ENCODE data around the gene ARF1.

The ARF1 gene

GRCh38 chr1:228082214-228082917 lies at the start of gene ARF1:
TSS of gene ARF1 (plus strand) at chr1:228082708. CDS start at chr1:228097115, 14,407 bp downstream.
- peak; percentile 87 for DNase-seq

GRCh38 chr1:228033376-228033775 lies 49.1 kb upstream of the ARF1 start:
- no peak for DNase-seq

GRCh38 chr1:228034954-228035837 lies 47.3 kb upstream of the ARF1 start:
- DNase-seq: no peak

- DNase-seq: no peak
These were observed 46.7 kb upstream of the ARF1 start for GRCh38 chr1:228035844-228036243.

- no peak for DNase-seq
These were observed 45.7 kb upstream of the ARF1 start for GRCh38 chr1:228036701-228037231.

GRCh38 chr1:228037401-228038386 lies 44.8 kb upstream of the ARF1 start:
- no peak for DNase-seq

- no peak for DNase-seq
These were observed 44.0 kb upstream of the ARF1 start for GRCh38 chr1:228038387-228039005.

- DNase-seq: no peak
These were observed 43.3 kb upstream of the ARF1 start for GRCh38 chr1:228039006-228039903.

GRCh38 chr1:228039986-228040385 lies 42.5 kb upstream of the ARF1 start:
- DNase-seq: no peak

GRCh38 chr1:228041316-228041715 lies 41.2 kb upstream of the ARF1 start:
- DNase-seq: no peak

- DNase-seq: no peak
These were observed 40.0 kb upstream of the ARF1 start for GRCh38 chr1:228042508-228042907.

GRCh38 chr1:228043281-228043848 lies 39.1 kb upstream of the ARF1 start:
- no peak for DNase-seq

GRCh38 chr1:228044961-228045360 lies 37.5 kb upstream of the ARF1 start:
- no peak for DNase-seq

- no peak for DNase-seq
These were observed 37.1 kb upstream of the ARF1 start for GRCh38 chr1:228045405-228045804.

GRCh38 chr1:228045871-228046270 lies 36.6 kb upstream of the ARF1 start:
- DNase-seq: no peak

- no peak for DNase-seq
These were observed 35.9 kb upstream of the ARF1 start for GRCh38 chr1:228046421-228047182.

GRCh38 chr1:228047183-228047466 lies 35.4 kb upstream of the ARF1 start:
- DNase-seq: no peak

GRCh38 chr1:228048120-228048519 lies 34.4 kb upstream of the ARF1 start:
- DNase-seq: no peak

GRCh38 chr1:228048659-228049298 lies 33.7 kb upstream of the ARF1 start:
- DNase-seq: no peak

All from NK-92 treated with Interleukin-12 subunit alpha and Interleukin-12 subunit beta, amount 100 ng/mL, for 24 hours (cell line).